Fibroblast of lung (primary cell): ENCODE measurements around the gene RNU5D-1. TPM values are rescaled to one million over a fixed set of nuclear protein-coding genes. Genes with fewer than 3 reads are reported as not detected.

Source experiments
- DNase-seq, 2 donors: peaks; one replicate each; pipeline versions ENCODE4 v3.0.0 to v3.0.0-alpha.2; 2010; ENCODE audit warnings: low read depth in 2 of 2
- H2AFZ ChIP-seq: 2 replicates; pipeline ENCODE4 v1.5.1; 2012; ENCODE audit warnings: low read length, control low read depth, inconsistent platforms
- H3K27ac ChIP-seq: 2 replicates; pipeline ENCODE4 v1.5.1; 2011; ENCODE audit warnings: low read length, control low read depth; ENCODE audit not compliant: insufficient read depth
- H3K27me3 ChIP-seq: 2 replicates; pipeline ENCODE4 v1.5.1; 2011; ENCODE audit warnings: mild to moderate bottlenecking, low read length; ENCODE audit not compliant: control insufficient read depth, insufficient read depth
- H3K36me3 ChIP-seq: 2 replicates; pipeline ENCODE4 v1.5.1; 2011; ENCODE audit warnings: low read length; ENCODE audit not compliant: control insufficient read depth, insufficient read depth
- H3K4me1 ChIP-seq: 2 replicates; pipeline ENCODE4 v1.5.1; 2011; ENCODE audit warnings: low read length; ENCODE audit not compliant: control insufficient read depth, insufficient read depth; ENCODE audit errors: extremely low read depth
- H3K4me2 ChIP-seq: 2 replicates; pipeline ENCODE4 v1.5.1; 2011; ENCODE audit warnings: low read length, control low read depth; ENCODE audit not compliant: insufficient read depth; ENCODE audit errors: extremely low read depth
- H3K4me3 ChIP-seq, 4 experiments: fragments of 200-600 bp in 1 of 4; sonication (generic) in 1 of 4; replicated peaks in 1 of 4; 2 replicates each; pipeline ENCODE4 v1.5.1; 2011 to 2016; ENCODE audit warnings: low read length in 4 of 4, low read depth in 3 of 4, mild to moderate bottlenecking in 3 of 4, control low read depth in 2 of 4, inconsistent platforms in 1 of 4, mixed read lengths in 1 of 4; ENCODE audit not compliant: insufficient read depth in 1 of 4; ENCODE audit errors: control extremely low read depth in 1 of 4
- H3K79me2 ChIP-seq: 2 replicates; pipeline ENCODE4 v1.5.1; 2012; ENCODE audit warnings: mild to moderate bottlenecking, low read length, inconsistent platforms; ENCODE audit not compliant: control insufficient read depth, insufficient read depth
- H3K9ac ChIP-seq: 2 replicates; pipeline ENCODE4 v1.5.1; 2011; ENCODE audit warnings: mild to moderate bottlenecking, low read length, control low read depth; ENCODE audit not compliant: insufficient read depth
- H3K9me3 ChIP-seq: 2 replicates; pipeline ENCODE4 v1.5.1; 2012; ENCODE audit warnings: low read depth, low read length; ENCODE audit not compliant: control insufficient read depth, insufficient read depth
- H4K20me1 ChIP-seq: 2 replicates; pipeline ENCODE4 v1.5.1; 2011; ENCODE audit warnings: low read length; ENCODE audit not compliant: control insufficient read depth, insufficient read depth; ENCODE audit errors: extremely low read depth
- CTCF ChIP-seq, 2 donors: IDR thresholded peaks in 1 of 2; conservative IDR thresholded peaks in 1 of 2; 1 replicate in 1 of 2; 2 replicates in 1 of 2; pipeline ENCODE4 v1.5.1; 2011 to 2012; ENCODE audit warnings: low read length in 2 of 2, control low read depth in 1 of 2, inconsistent platforms in 1 of 2, low read depth in 1 of 2, mild to moderate bottlenecking in 1 of 2
- EZH2 ChIP-seq: IDR thresholded peaks from 2 replicates; pipeline ENCODE4 v1.5.1; 2012; ENCODE audit warnings: low read length, control low read depth, mild to moderate bottlenecking; ENCODE audit errors: missing control alignments
- polyA plus RNA-seq, 2 donors: library from polyadenylated mRNA; depleted of rRNA in 1 of 2; stranded (reverse) in 1 of 2; unstranded in 1 of 2; fragments of >200 nt; gene quantifications; 2 replicates each; pipeline ENCODE4 v1.2.1, GENCODE V29; 2011 to 2012; ENCODE audit warnings: missing spikeins in 1 of 2
- total RNA-seq: library from RNA; depleted of rRNA; stranded (reverse); fragments of >200 nt; gene quantifications from 2 replicates; pipeline ENCODE4 v1.2.1, GENCODE V29; 2014

Gene RNU5D-1
- total and polyA plus RNA-seq, 2 donors (not counting 1 experiment from before 2014, with no cell fraction given), result not detected

DNA sequence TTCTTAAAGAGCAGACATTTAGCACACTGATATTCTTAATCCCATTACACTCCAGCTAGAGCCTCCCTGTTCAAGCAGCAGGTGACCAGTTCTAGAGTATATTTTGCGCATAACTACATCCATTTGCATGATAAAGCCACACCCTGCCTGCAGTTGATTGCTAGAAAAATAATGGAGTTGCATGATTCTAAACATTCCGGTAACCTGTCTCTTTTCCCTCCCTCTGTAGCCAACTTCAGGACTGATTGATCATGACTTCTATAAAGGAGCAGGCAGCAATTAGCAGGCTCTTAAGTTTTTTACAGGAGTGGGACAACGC is 41.6 kb downstream of the RNU5D-1 start:
- Histone ChIP-seq H3K9ac (no peak overlapping the region), H3K36me3 (no peaks in the 10 kb centered on the region), H2AFZ (no peak overlapping the region), H3K4me2 (no peak overlapping the region), H3K27me3 (no peaks in the 10 kb centered on the region), H3K4me1 (no peaks in the 10 kb centered on the region), H3K9me3 (no peaks in the 10 kb centered on the region), H4K20me1 (no peaks in the 10 kb centered on the region), H3K4me3 (no peak overlapping the region), H3K79me2 (no peaks in the 10 kb centered on the region), H3K27ac (no peak overlapping the region)
- DNase-seq, result no peak
- no peak for TF ChIP-seq CTCF (conservative IDR thresholded peaks at IDR 0.05 in 1 of 2, IDR thresholded peaks at IDR 0.05 in 1 of 2; ENCODE audit: low read depth in 1 of 2, low read length in 2 of 2)
- no peak for TF ChIP-seq EZH2

DNA sequence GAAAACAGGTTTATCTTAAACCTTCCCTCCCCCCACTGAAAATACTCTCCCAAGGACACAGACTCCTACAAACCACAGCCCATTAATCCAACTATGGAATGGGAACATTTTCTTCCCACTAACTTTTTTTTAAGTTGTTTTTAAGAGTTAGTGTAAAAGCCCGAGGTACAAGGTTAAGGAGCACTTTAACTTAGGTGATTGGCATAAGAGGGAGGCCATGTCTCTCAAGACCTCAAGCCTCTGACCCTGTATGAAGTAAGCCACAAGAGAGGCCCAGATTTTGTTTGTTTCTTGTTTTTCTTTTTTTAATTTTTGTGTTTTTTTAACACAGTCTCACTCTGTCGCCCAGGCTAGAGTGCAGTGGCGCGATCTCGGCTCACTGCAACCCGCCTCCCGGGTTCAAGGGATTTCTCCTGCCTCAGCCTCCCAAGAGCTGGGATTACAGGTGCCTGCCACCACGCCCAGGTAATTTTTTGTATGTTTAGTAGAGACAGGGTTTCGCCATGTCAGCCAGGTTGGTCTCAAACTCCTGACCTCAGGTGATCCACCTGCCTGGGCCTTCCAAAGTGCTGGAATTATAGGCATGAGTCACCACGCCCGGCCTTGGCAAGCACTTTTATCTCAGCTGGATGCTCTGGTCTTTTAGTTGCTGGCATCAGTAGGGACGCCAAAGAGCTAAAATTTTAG is 42.1 kb downstream of the RNU5D-1 start:
- H3K9ac ChIP-seq, result no peak overlapping the region
- H4K20me1 ChIP-seq, result no peaks in the 10 kb centered on the region
- no peak overlapping the region for H3K4me2 ChIP-seq
- H3K36me3 ChIP-seq, result no peaks in the 10 kb centered on the region
- TF ChIP-seq EZH2 (no peak), CTCF (conservative IDR thresholded peaks at IDR 0.05 in 1 of 2, IDR thresholded peaks at IDR 0.05 in 1 of 2; ENCODE audit: low read depth in 1 of 2, low read length in 2 of 2) (no peak)
- H3K27ac ChIP-seq, result no peak overlapping the region
- H2AFZ ChIP-seq, result no peak overlapping the region
- H3K4me3 ChIP-seq, result no peak overlapping the region
- no peaks in the 10 kb centered on the region for H3K27me3 ChIP-seq
- no peaks in the 10 kb centered on the region for H3K9me3 ChIP-seq
- DNase-seq, result no peak
- no peaks in the 10 kb centered on the region for H3K79me2 ChIP-seq
- H3K4me1 ChIP-seq, result no peaks in the 10 kb centered on the region

GRCh38 chr1:44685881-44686280 is 45.1 kb downstream of the RNU5D-1 start:
- TF ChIP-seq CTCF (conservative IDR thresholded peaks at IDR 0.05 in 1 of 2, IDR thresholded peaks at IDR 0.05 in 1 of 2; ENCODE audit: low read depth in 1 of 2, low read length in 2 of 2) (no peak), EZH2 (no peak)
- Histone ChIP-seq H3K9me3 (no peaks in the 10 kb centered on the region), H3K4me1 (no peaks in the 10 kb centered on the region)

More at GRCh38 chr1:44685881-44686280, 45.1 kb downstream of the RNU5D-1 start:
- Histone ChIP-seq H3K4me3 (no peak overlapping the region), H3K36me3 (no peaks in the 10 kb centered on the region), H3K4me2 (no peak overlapping the region), H3K9ac (no peak overlapping the region), H4K20me1 (no peaks in the 10 kb centered on the region), H3K27me3 (no peaks in the 10 kb centered on the region), H2AFZ (no peak overlapping the region), H3K27ac (no peak overlapping the region), H3K79me2 (no peaks in the 10 kb centered on the region)
- DNase-seq, result no peak
